Measurements from ENCODE around the gene LRRC47. TPM values are rescaled to one million over a fixed set of nuclear protein-coding genes. Genes with fewer than 3 reads are reported as not detected.

Gene LRRC47
- polyA plus RNA-seq, 1 of the 3 experiments (the other 2 are of a cell fraction): 34.6 TPM

- H3K4me3 ChIP-seq (ENCODE audit: low read depth in 2 of 2, low read length in 1 of 2): no peak overlapping the region
- no peak overlapping the region for H3K4me2 ChIP-seq
- H4K20me1 ChIP-seq (ENCODE audit: insufficient read depth): no peaks in the 10 kb centered on the region
- peaks cover 0 to 5% of the 10 kb centered on the region in 2 experiments for H3K36me3 ChIP-seq (replicated peaks in 1 of 2; ENCODE audit: control insufficient read depth in 1 of 2, insufficient read depth in 2 of 2, low read length in 1 of 2)
- ChIA-PET POLR2A (no interaction called here), CTCF (interaction anchor here (6.7 kb wide), 1 partner anchor 34 kb away, joined by 55 read pairs; no protein-coding TSS in a partner anchor)
- DNase-seq: no peak
- no peaks in the 10 kb centered on the region for H3F3A ChIP-seq (replicated peaks; ENCODE audit: insufficient read depth)
- H3K9ac ChIP-seq: no peak overlapping the region
- no peak for TF ChIP-seq JUND (IDR thresholded peaks at IDR 0.05)
- no peak for TF ChIP-seq SIN3A (IDR thresholded peaks at IDR 0.05; ENCODE audit: borderline replicate concordance, low read depth, low read length)
- TF ChIP-seq MEF2A (IDR thresholded peaks at IDR 0.05; ENCODE audit: borderline replicate concordance, low read depth): no peak
- TF ChIP-seq TEAD4 (IDR thresholded peaks at IDR 0.05; ENCODE audit: borderline replicate concordance, insufficient read depth): no peak
- no peak for TF ChIP-seq GABPA (IDR thresholded peaks at IDR 0.05; ENCODE audit: low read depth)
- TF ChIP-seq FOXJ3 (CRISPR knock-in tag; IDR thresholded peaks at IDR 0.05): no peak
- no peak for TF ChIP-seq ELF1 (IDR thresholded peaks at IDR 0.05)
- no peak for TF ChIP-seq CTCF (IDR thresholded peaks at IDR 0.05)
- no peak for TF ChIP-seq ZBTB33 (IDR thresholded peaks at IDR 0.05; ENCODE audit: borderline replicate concordance, low read depth)
- TF ChIP-seq NRF1 (IDR thresholded peaks at IDR 0.05; ENCODE audit: low read depth, low read length): no peak
- no peak for TF ChIP-seq TCF12 (IDR thresholded peaks at IDR 0.05)
- TF ChIP-seq USF2 (IDR thresholded peaks at IDR 0.05; ENCODE audit: borderline replicate concordance, low read depth, low read length): no peak
- TF ChIP-seq RFX5 (IDR thresholded peaks at IDR 0.05; ENCODE audit: low read length): no peak
- no peak for TF ChIP-seq EZH2phosphoT487 (IDR thresholded peaks at IDR 0.05; ENCODE audit: borderline replicate concordance, low read depth)
- TF ChIP-seq SMC3 (IDR thresholded peaks at IDR 0.05; ENCODE audit: low read depth, low read length): no peak
- TF ChIP-seq MXI1 (IDR thresholded peaks at IDR 0.05; ENCODE audit: low read depth, low read length): no peak
- H2AFZ ChIP-seq (ENCODE audit: low read depth): no peak overlapping the region
- H3K9me3 ChIP-seq: no peaks in the 10 kb centered on the region
- 64% methylated on average over 6 of the region's 25 CpGs for WGBS (ENCODE audit: low lambda C conversion rate)
- H3K27me3 ChIP-seq (ENCODE audit: insufficient read depth): no peaks in the 10 kb centered on the region
- no peaks in the 10 kb centered on the region for H3K9me2 ChIP-seq
- H3K79me2 ChIP-seq (ENCODE audit: insufficient read depth): no peaks in the 10 kb centered on the region
- no peak overlapping the region for H3K27ac ChIP-seq (ENCODE audit: low read depth in 2 of 2, low read length in 1 of 2)
- peaks cover 0 to 20% of the 10 kb centered on the region in 2 experiments; a peak in 1 of 4 replicates for H3K4me1 ChIP-seq (ENCODE audit: control insufficient read depth in 1 of 2, insufficient read depth in 2 of 2, low read depth in 1 of 2, low read length in 1 of 2)
These were observed 65.6 kb downstream of the LRRC47 start for GRCh38 chr1:3730543-3731247.

Data from SK-N-SH (cell line).